GM18858 (cell line): ENCODE measurements around the gene WARS2.

Experiments used
- ATAC-seq: cut with Tn5 transposase; IDR thresholded peaks from one replicate; pipeline ENCODE4 v1.9.1; 2021; ENCODE audit not compliant: unreplicated experiment

Gene WARS2

DNA sequence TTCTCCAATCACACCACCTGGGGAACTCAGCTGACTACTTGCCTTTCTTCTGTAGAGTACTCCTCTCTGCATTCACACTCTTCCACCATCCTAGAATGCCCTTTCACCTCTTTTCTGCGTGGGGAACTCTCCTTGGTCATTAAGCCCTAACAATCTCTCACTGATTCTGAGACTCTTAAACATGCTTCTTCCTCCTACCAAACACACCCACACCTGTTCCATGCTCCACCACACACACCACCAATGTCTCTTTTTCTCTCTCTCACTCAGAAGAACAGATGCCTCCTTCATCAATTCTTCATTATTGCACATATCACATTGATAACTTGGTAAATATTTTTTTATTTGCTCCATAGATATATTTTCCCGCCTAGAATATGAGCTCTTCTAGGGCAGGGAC, 53.6 kb downstream of the WARS2 start:
- no peak for ATAC-seq

DNA sequence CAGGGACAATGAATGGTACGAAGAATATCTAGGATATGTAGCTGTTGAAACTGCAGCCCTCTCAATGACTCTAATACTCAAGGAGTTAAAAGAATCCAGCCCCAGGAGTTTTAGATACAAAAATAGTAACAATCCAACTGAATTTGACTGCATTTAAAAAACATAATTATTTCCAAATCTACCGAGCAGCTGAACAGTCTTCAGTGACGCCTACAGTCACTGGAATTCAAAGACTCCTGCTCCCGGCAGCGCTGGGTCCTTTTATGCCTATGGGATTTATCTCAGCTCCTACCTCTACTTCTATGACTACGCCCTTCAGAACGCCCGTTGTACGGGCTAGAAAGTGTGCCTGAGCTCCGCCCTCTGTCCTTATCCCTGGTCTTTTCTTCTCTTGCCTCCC, 55.7 kb downstream of the WARS2 start:
- ATAC-seq = no peak

DNA sequence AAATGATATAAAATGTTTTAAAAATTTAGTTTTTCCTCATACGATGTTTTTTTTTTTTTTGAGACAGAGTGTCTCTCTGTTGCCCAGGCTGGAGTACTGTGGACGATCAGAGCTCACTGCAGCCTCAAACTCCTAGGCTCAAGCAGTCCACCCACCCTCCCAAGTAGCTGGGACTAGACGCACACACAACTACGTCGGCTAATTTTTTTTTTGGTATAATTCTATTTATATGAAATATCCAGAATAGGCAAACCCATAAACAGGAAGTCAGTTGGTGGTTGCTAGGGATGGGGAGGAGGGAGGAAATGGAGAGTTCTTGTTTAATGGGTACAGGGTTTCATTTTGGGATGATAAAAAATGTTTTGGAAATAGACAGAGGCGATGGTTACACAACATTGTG, 56.5 kb downstream of the WARS2 start:
- ATAC-seq = no peak

DNA sequence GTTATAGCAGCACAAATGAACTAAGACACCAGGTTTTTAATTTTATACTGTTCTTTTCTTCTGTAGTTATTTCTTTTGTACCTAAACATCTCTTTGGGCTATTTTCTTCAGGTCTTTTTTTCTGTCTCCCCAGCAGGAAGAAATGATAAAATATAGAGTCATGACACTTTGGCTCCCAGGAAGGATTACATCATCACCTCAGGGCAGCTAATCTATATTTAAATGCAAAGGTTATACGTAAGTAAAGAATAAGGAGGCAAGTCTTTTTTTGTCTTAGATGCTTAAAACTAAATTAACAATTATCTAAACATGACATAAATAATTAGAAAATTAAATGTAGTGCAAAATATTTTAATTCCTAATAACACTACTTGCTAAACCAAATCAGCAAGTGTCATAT, 57.0 kb downstream of the WARS2 start:
- ATAC-seq = no peak

DNA sequence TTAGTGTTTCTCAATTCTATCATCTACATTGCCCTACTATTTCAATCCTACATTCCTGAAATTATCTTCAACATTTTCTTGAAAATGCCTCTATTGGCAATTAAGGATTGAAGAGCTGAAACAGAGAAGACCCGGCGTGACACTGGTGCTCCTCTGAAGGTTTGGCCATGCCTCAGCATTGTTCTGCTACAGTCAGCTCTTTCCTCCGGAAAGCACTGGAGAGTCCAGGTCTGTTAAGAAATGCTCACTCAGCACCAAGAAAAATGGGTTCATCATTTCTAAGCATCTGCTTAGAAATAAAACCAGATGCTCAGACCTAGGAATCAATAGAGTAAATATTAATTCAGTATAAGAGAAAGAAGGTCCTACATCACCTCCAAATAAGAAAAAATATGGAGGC, 58.8 kb downstream of the WARS2 start:
- ATAC-seq = no peak

DNA sequence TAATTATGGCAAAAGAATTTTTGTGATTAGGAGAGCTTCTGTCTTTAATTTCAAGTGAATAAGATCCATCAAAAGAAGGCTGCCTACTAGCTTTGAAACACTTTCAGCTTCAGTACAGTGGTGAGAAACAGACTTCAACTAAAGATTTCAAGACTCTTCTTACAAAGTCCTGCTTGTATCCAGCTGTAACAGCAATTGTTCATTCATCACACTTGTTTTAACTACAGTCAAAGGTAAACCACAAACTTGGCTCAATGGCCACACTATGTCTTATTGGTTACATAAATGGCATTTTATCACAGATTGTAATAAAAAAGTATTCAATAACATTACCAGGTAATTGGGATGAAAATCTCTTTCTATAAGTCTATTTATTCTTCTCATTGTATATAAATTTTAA, 59.2 kb downstream of the WARS2 start:
- no peak for ATAC-seq

DNA sequence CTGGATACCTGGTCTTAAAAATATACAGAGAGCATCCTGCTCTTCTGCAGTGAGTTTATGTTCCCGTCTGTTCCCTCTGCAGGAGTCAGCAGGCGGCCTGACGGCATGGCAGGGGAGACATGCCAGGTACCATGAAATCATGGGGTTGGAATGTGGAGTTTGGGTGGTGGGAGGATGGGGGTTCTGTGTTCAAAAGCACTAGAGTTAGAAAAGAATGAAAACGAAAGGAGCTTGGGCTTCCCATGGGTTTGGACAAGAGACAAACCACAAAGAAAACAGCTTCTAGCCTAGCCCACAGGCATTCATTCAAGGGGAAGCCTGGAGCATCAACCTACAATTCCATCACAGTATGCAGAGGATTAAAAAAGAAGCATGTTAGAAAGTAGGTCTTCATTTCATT, 59.9 kb downstream of the WARS2 start:
- no peak for ATAC-seq

DNA sequence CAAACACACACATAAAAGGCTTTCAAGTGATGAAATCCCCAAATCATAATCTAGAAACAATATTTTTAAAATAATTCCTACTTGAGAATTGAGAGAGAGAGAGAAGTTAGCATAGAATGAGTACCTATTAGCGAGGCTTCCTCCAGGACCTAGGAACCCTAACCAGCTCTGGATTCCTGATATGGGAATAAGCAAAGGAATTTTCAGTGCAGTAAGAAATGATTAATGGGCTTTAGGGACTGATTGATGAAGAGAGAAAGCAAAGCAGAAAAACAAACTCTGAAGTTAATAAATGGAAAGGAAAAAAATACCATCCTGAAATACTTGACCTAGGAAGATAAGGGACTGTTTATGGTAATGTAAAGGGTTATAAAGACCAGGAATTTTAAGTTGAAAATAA, 60.6 kb downstream of the WARS2 start:
- no peak for ATAC-seq

DNA sequence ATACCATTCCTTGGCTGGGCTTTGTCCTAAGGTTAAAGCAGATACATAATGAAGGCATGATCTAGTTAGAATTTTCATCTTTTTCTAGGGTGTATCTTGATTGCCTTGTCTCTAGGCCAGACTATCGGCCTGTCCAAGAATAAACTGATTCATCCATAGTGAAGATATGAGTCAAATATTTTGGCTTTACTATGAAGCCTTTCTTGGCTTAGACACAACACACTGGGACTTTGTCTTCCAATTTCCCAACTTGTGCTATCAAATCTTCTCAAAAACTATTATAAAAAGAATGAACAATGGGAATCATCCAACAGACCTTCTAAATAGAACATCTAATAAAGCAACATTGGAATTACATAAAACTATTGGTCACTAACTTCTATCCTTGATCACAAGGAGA, 64.8 kb downstream of the WARS2 start:
- ATAC-seq = no peak

DNA sequence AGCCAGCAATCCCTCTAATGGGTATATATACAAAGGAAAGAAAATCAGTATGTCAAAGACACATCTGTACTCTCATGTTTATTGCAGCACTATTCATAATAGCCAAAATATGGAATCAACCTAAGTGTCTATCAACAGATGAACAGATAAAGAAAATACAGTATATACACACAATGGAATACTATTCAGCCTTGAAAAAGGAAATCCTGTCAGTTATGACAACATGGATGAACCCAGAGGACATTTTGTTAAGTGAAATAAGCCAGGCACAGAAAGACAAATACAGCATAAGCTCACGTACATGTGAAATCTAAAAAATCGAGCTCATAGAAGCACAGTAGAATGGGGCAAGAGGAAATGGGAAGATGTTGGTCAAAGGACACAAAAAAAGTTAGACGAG, 69.1 kb downstream of the WARS2 start:
- ATAC-seq = no peak

DNA sequence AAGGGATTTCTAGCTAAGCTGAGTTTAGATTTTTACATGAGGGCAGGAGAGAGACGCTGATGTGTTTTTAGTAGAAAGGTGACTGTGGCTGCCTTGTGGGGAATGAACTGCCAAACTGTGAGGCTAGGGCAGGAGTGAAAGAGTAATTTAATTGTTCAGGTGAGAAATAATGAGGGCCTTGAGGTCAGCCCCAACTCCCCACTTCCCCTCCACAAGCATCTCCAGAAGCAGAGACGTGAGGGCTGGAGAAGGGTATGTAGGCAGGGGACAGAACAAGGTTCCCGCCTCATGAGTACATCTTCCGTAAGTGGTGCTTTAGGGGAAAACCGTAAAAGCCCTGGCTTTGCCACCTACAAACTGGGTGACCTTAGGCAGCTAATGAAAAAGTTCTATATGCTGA, 70.8 kb downstream of the WARS2 start:
- ATAC-seq = no peak

DNA sequence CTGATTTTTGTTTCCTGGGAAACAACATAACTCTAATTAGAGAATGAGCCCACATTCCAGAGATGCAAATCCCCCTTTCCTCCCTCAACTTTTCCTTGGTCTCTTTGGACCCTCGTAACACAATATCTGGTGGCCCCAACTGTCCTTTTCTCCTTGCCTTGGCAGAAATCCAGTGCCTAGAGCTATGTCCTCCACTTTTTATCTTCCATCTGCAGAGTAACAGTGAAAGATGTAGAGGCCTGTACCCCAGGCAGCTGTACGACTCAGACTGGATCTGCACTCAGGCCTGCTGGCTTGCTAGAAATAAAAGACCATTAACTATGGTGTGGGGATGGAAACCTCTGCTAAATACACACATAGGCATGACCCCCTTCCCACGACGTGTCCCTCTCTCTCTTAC, 72.0 kb downstream of the WARS2 start:
- ATAC-seq = no peak

DNA sequence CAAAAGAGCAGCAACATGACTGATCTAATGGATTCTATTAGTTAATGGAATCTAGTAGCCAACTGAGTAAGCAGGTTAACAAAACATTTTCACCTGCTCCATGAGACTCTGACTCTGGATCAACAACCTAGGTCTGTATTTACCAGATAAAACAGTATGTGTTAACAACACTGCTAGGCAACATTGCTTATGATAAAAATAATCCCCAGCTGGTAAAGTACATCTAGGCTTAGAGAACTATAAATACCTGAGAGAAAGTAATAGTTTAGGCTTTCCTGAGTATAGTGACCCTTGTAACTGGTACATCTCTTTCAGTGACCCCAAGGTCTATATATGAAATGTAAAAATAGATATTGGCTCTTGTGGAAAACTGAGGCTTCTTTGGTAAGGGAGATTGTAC, 78.8 kb downstream of the WARS2 start:
- ATAC-seq = no peak

DNA sequence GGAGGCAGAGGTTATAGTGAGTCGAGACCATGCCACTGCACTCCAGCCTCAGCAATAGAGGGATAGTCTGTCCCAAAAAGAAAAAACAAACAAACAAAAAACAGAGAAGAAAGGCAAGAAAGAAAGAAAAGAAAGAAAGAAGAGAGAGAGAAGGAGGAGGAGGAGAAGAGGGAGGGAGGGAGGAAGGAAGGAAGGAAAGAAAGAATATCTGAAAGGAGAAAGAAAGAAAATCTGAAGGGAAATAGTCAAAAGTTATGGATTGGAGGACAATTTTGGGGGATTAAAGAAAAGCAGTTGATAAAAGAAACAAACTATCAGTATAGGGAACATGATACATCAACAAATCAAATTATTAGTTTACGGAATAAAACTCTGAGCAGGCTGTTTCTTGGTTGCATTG, 84.9 kb downstream of the WARS2 start:
- no peak for ATAC-seq

DNA sequence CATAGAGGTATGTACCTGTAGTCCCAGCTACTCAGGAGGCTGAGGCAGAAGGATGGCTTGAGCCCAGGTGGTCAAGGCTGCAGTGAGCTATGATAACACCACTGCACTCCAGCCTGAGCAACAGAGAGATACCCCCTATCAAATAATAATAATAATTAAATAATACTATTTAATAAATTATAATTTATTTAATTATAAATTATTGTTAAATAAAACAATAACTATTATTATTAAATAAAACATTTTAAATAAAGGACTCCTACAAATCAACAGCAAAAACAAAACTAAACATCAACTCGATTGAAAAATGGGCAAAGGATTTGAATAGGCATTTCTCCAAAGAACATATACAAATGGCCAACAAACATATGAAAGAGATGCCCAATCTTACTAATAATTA, 86.5 kb downstream of the WARS2 start:
- no peak for ATAC-seq

DNA sequence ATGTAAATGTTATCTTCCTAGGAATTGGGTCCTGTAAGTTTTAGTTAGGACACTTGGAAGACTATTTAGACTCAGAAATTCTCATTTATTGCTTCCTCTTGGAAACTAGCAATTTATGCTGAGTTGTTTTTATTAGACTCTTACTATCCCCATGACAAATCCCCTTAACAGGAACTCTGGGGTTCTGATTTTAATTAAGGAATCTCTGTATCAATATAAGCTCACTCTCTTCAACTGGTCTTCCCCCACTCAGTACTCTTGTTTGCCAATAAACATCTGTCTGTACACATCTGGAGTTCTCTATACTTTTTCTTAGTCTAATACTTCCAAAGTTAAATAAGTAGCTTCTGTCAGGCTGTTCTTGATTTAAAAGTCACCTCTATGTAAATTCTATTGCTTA, 88.2 kb downstream of the WARS2 start:
- ATAC-seq = no peak

DNA sequence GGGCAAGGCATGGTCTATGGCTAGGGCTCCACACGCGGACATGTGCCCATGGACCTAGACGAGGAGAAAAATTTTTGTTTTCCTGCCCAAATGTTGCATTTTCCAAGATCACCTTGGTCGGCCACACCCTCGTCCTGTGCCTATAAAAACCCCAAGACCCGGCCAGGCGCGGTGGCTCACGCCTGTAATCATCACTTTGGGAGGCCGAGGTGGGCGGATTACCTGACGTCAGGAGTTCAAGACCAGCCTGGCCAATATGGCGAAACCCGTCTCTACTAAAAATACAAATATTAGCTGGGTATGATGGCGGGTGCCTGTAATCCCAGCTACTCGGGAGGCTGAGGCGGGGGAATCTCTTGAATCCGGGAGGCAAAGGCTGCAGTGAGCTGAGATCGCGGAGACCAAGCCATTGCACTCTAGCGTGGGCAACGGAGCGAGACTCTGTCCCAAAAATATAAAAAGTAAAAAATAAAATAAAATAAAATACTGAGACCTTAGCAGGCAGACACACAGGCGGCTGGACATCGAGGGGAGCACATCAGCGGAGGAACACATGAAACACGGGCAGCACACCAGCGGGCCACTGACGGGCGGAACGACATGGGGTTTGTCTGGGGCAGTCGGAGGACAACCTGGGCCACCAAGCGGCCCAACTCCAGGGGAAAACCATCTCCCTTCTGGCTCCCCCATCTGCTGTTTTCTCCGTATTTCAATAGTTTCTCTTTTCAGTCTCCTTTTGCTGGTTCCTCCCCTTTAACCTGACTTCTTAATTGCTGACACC, 91.6 kb downstream of the WARS2 start:
- no peak for ATAC-seq

DNA sequence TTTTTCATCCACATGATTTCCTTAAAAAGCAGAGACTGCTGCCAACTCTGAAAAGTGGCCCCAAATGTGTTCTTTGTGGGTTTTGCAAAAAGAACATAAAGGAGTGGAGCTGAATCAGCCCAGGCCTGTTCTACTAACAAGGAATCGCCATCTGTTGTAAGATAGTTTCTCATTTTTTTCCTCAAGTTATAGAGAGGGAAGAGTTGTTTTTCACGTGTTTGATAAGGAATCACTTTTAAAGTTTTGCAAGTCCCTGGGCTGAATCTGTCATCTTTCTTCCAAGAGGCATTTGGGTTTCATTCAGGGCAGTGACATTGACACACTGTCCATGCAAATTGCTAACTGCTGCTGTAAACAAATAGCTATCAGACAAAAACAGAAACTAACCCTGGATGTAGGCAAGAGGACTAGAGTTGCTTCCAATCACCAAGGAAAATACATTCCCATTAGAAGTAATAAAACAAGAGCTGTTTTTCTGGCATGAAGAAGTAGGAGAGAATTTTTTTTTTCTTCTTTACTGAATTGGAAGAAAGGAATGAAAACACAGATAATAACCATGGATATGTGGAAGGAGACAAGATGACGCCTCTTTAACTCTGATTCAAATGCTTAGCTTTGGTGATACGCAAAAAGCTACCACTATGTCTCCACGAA, 93.5 kb downstream of the WARS2 start:
- no peak for ATAC-seq

DNA sequence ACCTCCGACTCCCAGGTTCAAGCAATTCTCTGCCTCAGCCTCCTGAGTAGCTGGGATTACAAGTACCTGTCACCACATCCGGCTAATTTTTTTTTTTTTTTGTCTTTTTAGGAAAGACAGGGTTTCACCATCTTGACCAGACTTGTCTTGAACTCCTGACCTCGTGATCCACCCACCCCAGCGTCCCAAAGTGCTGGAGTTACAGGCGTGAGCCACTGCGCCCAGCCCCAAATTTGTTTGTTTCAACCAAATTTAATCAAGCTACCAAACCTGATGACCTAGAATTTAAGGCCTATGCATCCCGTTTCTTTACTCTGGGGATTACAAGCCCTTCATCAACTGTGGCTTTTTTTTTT, 94.0 kb downstream of the WARS2 start:
- no peak for ATAC-seq

DNA sequence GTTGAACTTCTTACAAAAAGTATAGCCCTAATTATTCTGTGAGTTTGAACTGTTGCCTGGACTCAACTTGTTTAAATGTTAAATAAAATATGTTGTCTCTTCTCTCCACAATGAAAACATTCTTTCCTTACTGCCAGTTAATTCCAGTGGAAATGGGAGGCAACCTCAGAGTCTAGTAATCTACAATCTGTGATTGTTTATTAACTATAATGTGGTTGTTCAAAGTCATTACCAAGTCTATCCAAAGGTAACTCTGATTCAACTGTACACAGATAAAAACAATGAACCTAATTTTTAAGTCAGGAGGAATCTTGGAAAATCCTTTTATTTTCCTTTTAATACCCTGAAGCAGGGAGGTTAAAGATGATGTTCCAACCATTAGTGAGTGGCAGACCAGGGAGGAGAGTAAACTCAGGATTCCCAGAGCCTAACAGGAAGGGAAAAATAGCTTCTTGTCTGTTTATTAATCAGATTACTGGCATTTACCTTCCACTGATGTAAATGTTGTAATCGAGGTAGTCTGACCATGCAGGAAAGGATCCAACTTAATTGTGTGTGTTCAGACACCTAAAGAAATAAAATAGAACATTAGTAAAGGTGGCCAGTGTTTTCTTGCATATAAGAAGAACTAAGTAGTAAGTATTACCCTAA, 95.2 kb downstream of the WARS2 start:
- no peak for ATAC-seq

DNA sequence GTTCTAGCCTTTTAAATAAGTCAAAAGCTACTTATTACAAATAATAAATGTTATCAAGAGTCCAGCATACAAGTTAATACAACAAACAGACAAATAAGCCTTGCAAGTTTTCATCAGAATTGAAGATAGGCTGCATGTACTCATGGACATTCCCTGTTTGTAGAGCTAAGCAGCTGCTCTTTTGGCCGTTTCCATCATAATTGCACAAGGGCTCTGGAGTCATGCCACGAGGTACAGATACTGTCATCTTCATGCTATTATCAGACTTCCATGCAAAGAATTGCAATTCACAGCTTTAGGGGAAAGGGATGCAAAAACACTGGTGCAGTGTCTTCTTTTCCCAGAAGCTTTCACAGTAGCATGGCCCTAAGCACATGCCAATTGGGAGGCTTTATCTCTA, 99.5 kb downstream of the WARS2 start:
- no peak for ATAC-seq

DNA sequence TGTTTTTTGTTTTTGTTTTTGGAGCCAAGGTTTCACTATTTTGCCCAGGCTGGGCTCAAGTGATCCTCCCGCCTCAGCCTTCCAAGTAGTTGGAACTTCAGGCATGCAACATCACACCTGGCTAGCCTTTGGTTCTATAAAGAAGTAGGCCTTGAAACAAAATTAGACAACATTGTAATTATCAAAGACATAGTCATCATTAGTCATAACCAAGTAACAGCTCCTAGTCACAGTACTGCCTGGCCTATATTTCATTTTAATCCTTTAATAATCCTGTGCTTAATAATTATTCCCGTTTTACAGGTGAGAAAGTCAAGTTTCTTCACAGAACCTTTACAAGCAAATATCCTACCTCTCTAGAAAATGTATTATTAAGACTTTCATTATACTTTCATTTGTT, 100.0 kb downstream of the WARS2 start:
- ATAC-seq = no peak

DNA sequence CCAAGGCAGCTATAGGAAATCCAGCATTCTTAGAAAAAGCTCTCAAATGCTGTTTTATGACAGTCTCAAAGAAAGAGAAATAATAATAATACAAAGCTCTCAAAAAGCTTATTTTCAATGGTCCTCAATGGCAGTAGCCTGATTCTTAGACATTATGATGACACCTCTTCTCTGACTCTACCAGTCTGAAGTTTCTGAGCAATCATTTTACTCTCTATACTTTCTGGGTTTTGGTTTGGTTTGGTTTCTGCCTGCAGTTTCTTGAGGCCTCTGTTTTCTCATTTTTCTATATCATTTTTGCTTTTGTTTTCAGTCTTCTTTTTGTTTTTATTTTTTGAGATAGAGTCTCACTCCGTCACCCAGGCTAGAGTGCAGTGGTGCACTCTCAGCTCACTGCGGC, 102.1 kb downstream of the WARS2 start:
- ATAC-seq = no peak
